ENCODE measurements around the gene ZNF423.

The ZNF423 gene

DNA sequence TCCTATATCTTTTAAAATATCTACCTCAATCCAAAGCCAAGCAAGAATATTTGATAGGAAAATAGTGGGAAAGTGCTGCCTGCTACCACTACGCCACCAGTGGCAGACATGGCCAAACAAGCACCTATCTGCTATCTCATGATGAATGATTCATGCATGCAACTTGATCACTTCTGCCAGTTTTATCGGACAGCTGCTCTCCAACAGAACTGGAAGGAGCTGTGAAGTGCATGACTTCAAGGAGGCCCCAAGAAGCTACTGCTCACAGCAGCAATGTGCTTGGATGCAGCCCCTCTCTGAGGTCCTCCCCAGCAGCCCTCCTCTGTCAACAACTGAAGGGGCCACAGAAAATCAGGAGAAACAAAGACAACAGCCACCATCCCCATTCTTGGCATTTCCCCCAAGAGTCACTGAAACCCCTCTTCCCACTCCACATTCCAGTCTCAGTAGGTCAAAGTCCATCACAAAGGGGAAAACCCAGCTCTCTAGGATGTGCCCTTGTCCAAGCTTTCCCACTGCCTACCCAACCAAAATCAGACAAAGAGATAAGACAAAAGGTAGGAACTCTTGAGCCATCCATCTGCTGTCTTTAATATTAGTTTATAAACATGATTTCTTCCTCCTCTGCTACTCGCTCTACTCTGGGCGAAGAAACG lies 267.1 kb downstream of the ZNF423 start:
- TF ChIP-seq SIN3A (IDR thresholded peaks at IDR 0.05; ENCODE audit: borderline replicate concordance, insufficient read depth, low read length) (no peak), TAF1 (IDR thresholded peaks at IDR 0.05; ENCODE audit: borderline replicate concordance, insufficient read depth, low read length) (no peak), REST (IDR thresholded peaks at IDR 0.05; ENCODE audit: insufficient read depth in 1 of 2, low read depth in 2 of 2, low read length in 2 of 2) (no peak), POLR2AphosphoS5 (IDR thresholded peaks at IDR 0.05; ENCODE audit: low read depth, low read length) (no peak), FOXP2 (optimal IDR thresholded peaks at IDR 0.05; ENCODE audit: borderline replicate concordance, extremely low read depth, extremely low read length, insufficient read depth) (no peak)

DNA sequence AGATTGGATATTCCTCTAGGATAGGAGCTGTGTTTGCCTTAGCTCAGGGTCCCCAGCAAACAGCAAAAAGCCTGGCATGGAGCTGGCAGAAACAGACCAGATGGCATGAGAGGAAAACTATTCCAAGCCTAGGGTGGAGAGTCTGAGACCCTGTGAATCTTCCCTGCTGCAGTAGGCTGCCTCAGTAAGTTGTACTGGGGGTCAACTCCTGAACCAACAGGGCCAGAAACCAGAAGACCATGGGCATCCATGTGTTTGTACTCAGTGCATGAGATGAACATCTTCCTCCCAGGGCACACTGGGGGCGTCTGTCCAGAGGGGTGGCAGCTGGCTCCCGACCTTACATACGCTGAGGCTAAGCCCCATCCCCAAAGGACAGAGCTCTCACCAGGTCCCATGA lies 267.9 kb downstream of the ZNF423 start:
- TF ChIP-seq POLR2AphosphoS5 (IDR thresholded peaks at IDR 0.05; ENCODE audit: low read depth, low read length), result no peak
- TF ChIP-seq REST (IDR thresholded peaks at IDR 0.05; ENCODE audit: insufficient read depth in 1 of 2, low read depth in 2 of 2, low read length in 2 of 2), result no peak
- no peak for TF ChIP-seq SIN3A (IDR thresholded peaks at IDR 0.05; ENCODE audit: borderline replicate concordance, insufficient read depth, low read length)
- no peak for TF ChIP-seq TAF1 (IDR thresholded peaks at IDR 0.05; ENCODE audit: borderline replicate concordance, insufficient read depth, low read length)
- TF ChIP-seq FOXP2 (optimal IDR thresholded peaks at IDR 0.05; ENCODE audit: borderline replicate concordance, extremely low read depth, extremely low read length, insufficient read depth), result no peak

DNA sequence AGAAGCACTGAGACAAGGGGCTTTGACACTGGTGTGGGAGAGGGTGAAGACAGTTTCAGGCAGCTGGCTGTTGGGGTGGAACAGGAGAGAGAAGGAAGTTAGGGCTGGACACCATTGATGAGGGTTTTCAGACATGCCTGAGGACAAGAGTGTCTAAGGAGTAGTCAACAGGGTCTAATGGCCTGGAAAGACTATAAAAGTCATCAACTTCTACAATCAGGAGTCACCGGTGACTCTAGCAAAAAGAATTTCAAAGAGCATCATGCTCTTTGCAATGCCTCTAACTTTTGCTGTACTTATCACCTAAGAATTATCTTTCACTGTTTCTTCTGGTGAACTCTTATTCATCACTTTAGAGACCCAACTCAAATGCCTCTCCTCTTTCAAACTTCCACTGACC lies 268.4 kb downstream of the ZNF423 start:
- TF ChIP-seq FOXP2 (optimal IDR thresholded peaks at IDR 0.05; ENCODE audit: borderline replicate concordance, extremely low read depth, extremely low read length, insufficient read depth) (no peak), POLR2AphosphoS5 (IDR thresholded peaks at IDR 0.05; ENCODE audit: low read depth, low read length) (no peak), TAF1 (IDR thresholded peaks at IDR 0.05; ENCODE audit: borderline replicate concordance, insufficient read depth, low read length) (no peak), SIN3A (IDR thresholded peaks at IDR 0.05; ENCODE audit: borderline replicate concordance, insufficient read depth, low read length) (no peak), REST (IDR thresholded peaks at IDR 0.05; ENCODE audit: insufficient read depth in 1 of 2, low read depth in 2 of 2, low read length in 2 of 2) (no peak)

DNA sequence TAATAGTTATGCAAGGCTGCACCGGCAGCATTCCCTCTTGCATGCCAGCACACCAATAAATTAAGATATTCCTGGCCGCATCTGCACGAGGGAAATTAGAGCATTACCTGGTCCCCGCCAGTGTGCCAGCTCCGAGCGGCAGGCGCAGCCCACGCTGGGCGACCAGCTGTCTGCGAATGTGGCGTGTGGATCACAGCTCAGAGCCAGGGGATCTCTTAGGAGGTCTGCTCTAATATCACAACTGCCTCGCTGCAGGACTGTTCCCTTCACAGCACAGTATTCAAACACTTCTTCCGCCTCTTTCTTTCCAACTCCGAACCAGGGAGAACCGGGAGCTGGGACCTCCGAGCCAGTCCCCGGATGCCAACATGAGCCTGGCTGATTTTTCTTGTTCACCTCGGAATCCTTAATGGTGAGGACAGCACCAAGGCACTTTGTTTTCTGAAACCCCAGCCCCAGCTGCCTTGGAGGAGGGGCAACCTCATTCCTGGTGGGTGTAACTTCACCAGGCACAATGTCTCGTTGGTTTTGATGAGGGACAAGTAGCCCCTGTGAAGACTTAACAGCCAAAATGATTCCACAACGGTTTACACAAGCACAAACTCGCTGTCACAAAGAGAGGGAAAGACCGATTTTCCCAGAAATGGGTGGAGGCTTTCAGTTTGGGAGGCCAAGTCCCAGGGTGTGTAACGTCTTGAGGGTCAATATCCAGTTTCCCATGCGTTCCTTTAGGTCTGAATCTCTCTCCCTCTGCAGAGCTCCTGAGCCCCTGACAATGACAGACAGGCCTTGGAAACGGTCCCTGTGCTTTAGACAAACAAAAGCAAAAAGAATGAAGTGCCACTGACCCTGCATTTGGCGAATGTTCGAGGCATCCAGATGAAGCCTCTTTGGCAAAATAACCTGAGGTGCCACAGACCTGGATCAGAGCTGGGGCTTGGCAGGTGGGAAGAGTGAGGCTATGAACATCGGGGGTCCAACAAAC lies 269.2 kb downstream of the ZNF423 start:
- TF ChIP-seq TAF1 (IDR thresholded peaks at IDR 0.05; ENCODE audit: borderline replicate concordance, insufficient read depth, low read length) (no peak), REST (IDR thresholded peaks at IDR 0.05; ENCODE audit: insufficient read depth in 1 of 2, low read depth in 2 of 2, low read length in 2 of 2) (no peak), POLR2AphosphoS5 (IDR thresholded peaks at IDR 0.05; ENCODE audit: low read depth, low read length) (no peak), SIN3A (IDR thresholded peaks at IDR 0.05; ENCODE audit: borderline replicate concordance, insufficient read depth, low read length) (no peak), FOXP2 (optimal IDR thresholded peaks at IDR 0.05; ENCODE audit: borderline replicate concordance, extremely low read depth, extremely low read length, insufficient read depth) (no peak)

Measured in PFSK-1 (cell line).